BJ (cell line): ENCODE data around the gene IFT57. TPM values are rescaled to one million over a fixed set of nuclear protein-coding genes. Genes with fewer than 3 reads are reported as not detected.

Source experiments
- CTCF ChIA-PET: fragments of 350-600 bp; formaldehyde crosslinking; extraction: SDS; loops from one replicate; lab custom pipeline; 2021; ENCODE audit warnings: antibody characterized with exemption, inconsistent platforms; lab: Yijun Ruan, JAX
- POLR2A ChIA-PET: fragments of 300-600 bp; sonication (Branson Sonifier 250); formaldehyde crosslinking; extraction: SDS; loops from one replicate; lab custom pipeline; 2021; ENCODE audit warnings: antibody characterized with exemption; lab: Charles Lee
- DNase-seq: peaks from one replicate; pipeline ENCODE4 v3.0.0-alpha.2; 2011; ENCODE audit warnings: low read depth
- H3K27me3 ChIP-seq: 2 replicates; pipeline ENCODE4 v1.6.0; 2011; ENCODE audit warnings: low read length; ENCODE audit not compliant: control insufficient read depth, insufficient read depth
- H3K36me3 ChIP-seq: 2 replicates; pipeline ENCODE4 v1.5.1; 2011; ENCODE audit warnings: low read length; ENCODE audit not compliant: control insufficient read depth, insufficient read depth
- H3K4me3 ChIP-seq: 2 replicates; pipeline ENCODE4 v1.5.1; 2011; ENCODE audit warnings: low read depth, mild to moderate bottlenecking, control low read depth, low read length
- polyA plus RNA-seq: library from polyadenylated mRNA; depleted of rRNA; stranded (reverse); fragments of >200 nt; gene quantifications from 2 replicates; pipeline ENCODE4 v1.2.3, GENCODE V29; 2011
- TF ChIP-seq, protein P1 (sequence below): IDR thresholded peaks from 2 replicates; pipeline ENCODE4 v1.5.1; 2011; ENCODE audit warnings: low read depth, mild to moderate bottlenecking, control low read depth, inconsistent platforms, low read length, moderate library complexity; ENCODE audit not compliant: insufficient read depth

The IFT57 gene
- polyA plus RNA-seq, 1 experiment: 32.1 TPM

DNA sequence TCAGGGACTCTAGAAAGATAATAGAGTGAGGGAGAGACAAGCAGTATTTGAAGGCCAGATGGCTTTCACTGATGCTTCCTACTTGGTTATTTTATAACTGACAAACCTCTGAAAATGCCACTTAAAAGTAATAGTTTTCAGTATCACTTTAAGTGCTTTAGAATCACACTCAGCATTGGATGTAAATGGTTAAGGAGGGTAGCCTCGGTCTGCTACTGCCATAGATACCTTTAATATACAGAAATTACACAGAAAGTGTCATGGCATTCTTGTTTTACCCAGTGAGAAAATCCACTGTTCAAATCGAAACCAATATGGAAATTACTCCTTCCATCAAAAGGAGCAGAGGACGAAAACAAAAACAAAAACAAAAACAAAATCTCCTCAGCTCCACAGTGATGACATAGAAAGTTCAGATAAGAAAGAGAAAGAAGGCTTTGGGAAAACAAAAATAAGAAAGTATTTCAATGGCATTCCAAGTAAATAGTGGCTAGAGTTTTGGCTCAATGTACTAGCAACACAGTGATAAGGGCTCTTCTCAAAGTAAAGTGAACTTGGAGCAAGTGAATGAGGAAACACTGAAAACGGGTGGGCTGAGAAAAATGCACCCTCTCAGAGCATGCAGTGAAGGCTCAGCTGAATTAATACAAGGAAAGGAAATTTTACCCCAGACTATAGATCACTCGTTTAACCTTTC is 88.2 kb downstream of the IFT57 start:
- CTCF ChIA-PET: interaction anchor here (0.9 kb wide), 1 partner anchor 12 kb away, joined by 3 read pairs; no protein-coding TSS in a partner anchor
- Histone ChIP-seq H3K27me3 (no peaks in the 10 kb centered on the region), H3K4me3 (no peak overlapping the region), H3K36me3 (no peaks in the 10 kb centered on the region)
- TF ChIP-seq, protein P1, sequence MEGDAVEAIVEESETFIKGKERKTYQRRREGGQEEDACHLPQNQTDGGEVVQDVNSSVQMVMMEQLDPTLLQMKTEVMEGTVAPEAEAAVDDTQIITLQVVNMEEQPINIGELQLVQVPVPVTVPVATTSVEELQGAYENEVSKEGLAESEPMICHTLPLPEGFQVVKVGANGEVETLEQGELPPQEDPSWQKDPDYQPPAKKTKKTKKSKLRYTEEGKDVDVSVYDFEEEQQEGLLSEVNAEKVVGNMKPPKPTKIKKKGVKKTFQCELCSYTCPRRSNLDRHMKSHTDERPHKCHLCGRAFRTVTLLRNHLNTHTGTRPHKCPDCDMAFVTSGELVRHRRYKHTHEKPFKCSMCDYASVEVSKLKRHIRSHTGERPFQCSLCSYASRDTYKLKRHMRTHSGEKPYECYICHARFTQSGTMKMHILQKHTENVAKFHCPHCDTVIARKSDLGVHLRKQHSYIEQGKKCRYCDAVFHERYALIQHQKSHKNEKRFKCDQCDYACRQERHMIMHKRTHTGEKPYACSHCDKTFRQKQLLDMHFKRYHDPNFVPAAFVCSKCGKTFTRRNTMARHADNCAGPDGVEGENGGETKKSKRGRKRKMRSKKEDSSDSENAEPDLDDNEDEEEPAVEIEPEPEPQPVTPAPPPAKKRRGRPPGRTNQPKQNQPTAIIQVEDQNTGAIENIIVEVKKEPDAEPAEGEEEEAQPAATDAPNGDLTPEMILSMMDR: no peak
- no peak for DNase-seq
- POLR2A ChIA-PET: no interaction called here

- CTCF ChIA-PET: interaction anchor here (0.9 to 1.5 kb wide), 3 partner anchors 11 to 21 kb away, joined by 3 to 4 read pairs (median 3); no protein-coding TSS in a partner anchor
- no peak for DNase-seq
Measured at GRCh38 chr3:108133048-108133369, 89.2 kb downstream of the IFT57 start.

GRCh38 chr3:108131475-108132134 is 90.6 kb downstream of the IFT57 start:
- ChIA-PET CTCF (interaction anchor here (1.1 to 1.6 kb wide), 3 partner anchors 9 to 346 kb away, joined by 4 read pairs; no protein-coding TSS in a partner anchor), POLR2A (interaction anchor here (0.7 kb wide), 1 partner anchor 168 kb away, joined by 5 read pairs; no protein-coding TSS in a partner anchor)
- TF ChIP-seq, protein P1: no peak
- H3K27me3 ChIP-seq: no peaks in the 10 kb centered on the region
- H3K4me3 ChIP-seq: no peak overlapping the region
- H3K36me3 ChIP-seq: no peaks in the 10 kb centered on the region
- DNase-seq: no peak

More at GRCh38 chr3:108133048-108133369, 89.2 kb downstream of the IFT57 start:
- no peak overlapping the region for H3K4me3 ChIP-seq
- POLR2A ChIA-PET: interaction anchor here (0.5 kb wide), 1 partner anchor 80 kb away, joined by 6 read pairs; no protein-coding TSS in a partner anchor
- H3K36me3 ChIP-seq: no peaks in the 10 kb centered on the region
- no peaks in the 10 kb centered on the region for H3K27me3 ChIP-seq
- TF ChIP-seq, protein P1: no peak

DNA sequence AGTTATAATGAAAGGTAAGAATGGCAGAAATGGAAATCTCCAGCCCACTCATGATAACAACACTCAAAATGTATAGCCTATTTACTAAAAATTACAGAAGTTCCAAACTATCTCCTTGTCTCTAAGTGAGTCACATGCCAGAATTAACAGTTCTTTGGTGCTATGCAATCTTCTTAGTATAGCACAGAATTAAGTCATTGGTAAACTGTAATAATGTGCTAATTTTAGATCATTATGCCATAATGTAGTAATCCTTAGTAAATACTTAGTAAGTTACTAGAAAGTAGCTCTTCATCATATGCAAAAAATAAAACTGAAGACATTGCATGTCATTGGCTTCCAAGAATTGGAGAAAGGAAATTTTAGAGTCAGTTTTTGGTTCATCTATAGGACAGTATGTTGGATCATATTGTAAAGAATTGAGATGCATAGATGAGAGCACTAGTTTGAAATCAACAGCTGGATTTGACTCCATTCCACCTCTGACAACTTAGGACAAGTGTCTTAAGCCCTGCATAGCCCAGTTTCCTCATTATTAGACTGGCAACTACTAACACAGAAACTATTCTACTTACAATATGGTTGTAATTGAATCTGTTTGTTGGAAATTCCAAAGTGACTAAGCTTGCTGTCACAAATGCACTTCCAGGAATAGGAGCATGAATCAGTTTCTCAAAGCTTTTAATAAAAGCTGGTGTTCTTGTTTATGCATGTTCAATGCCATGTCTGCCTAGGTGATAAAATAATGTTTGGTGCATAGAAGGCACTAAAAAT is 91.3 kb downstream of the IFT57 start:
- TF ChIP-seq, protein P1: no peak
- CTCF ChIA-PET: interaction anchor here (0.8 to 1.6 kb wide), 3 partner anchors 8 to 347 kb away, joined by 4 read pairs; no protein-coding TSS in a partner anchor
- peak; percentile 76 for DNase-seq
- no peaks in the 10 kb centered on the region for H3K27me3 ChIP-seq
- no peaks in the 10 kb centered on the region for H3K36me3 ChIP-seq
- no peak overlapping the region for H3K4me3 ChIP-seq
- POLR2A ChIA-PET: interaction anchor here (0.7 kb wide), 1 partner anchor 168 kb away, joined by 5 read pairs; no protein-coding TSS in a partner anchor

DNA sequence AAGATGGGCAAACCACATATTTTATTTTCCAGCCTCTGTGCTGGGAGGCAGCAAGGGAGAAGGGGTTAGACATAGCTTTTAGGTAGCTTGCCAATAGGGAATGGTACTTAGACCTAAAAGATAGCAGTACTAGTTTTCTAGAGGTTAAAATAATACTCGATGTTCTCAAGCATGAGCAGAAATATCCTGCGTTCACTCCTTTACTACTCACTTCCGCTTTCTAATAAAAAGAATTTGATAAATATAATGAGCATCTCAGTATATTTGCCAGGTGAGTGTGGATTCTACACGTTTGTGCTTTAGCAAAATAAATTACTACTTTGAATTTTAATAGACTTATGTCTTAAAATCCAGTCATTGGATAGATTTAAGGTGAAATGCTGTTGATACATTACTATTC is 92.0 kb downstream of the IFT57 start:
- TF ChIP-seq, protein P1: no peak
- no peak for DNase-seq
- Histone ChIP-seq H3K27me3 (no peaks in the 10 kb centered on the region), H3K36me3 (no peaks in the 10 kb centered on the region), H3K4me3 (no peak overlapping the region)
- ChIA-PET POLR2A (no interaction called here), CTCF (interaction anchor here (0.8 kb wide), 1 partner anchor 23 kb away, joined by 4 read pairs; no protein-coding TSS in a partner anchor)
